SW 1271 (cell line): ENCODE data around the gene UBE2J2.

Experiments used
- DNase-seq, 2 experiments: peaks; one replicate each; lab custom pipeline; 2025; lab: John Stamatoyannopoulos, UW

UBE2J2 gene

GRCh38 chr1:1226566-1227362, 46.9 kb downstream of the UBE2J2 start:
- DNase-seq, result no peak

- no peak for DNase-seq
These were observed 47.7 kb downstream of the UBE2J2 start for GRCh38 chr1:1225913-1226312.

GRCh38 chr1:1225238-1225845, 48.3 kb downstream of the UBE2J2 start:
- DNase-seq, result no peak

GRCh38 chr1:1223891-1224290, 49.8 kb downstream of the UBE2J2 start:
- DNase-seq, result no peak

GRCh38 chr1:1223321-1223720, 50.3 kb downstream of the UBE2J2 start:
- DNase-seq, result no peak

GRCh38 chr1:1222575-1223225, 51.0 kb downstream of the UBE2J2 start:
- DNase-seq, result no peak

- DNase-seq, result no peak
These were observed 51.6 kb downstream of the UBE2J2 start for GRCh38 chr1:1221887-1222574.

GRCh38 chr1:1220197-1220596, 53.5 kb downstream of the UBE2J2 start:
- DNase-seq, result no peak

GRCh38 chr1:1219341-1219740, 54.3 kb downstream of the UBE2J2 start:
- no peak for DNase-seq

- DNase-seq, result no peak
These were observed 55.0 kb downstream of the UBE2J2 start for GRCh38 chr1:1218524-1219200.

GRCh38 chr1:1217621-1218523, 55.8 kb downstream of the UBE2J2 start:
- DNase-seq, result peak in 1 of 2 experiments; percentile 21

GRCh38 chr1:1216770-1217620, 56.7 kb downstream of the UBE2J2 start:
- no peak for DNase-seq

GRCh38 chr1:1215881-1216605, 57.6 kb downstream of the UBE2J2 start:
- DNase-seq, result no peak

- DNase-seq, result no peak
These were observed 58.5 kb downstream of the UBE2J2 start for GRCh38 chr1:1215080-1215676.

GRCh38 chr1:1213345-1214265, 60.0 kb downstream of the UBE2J2 start, which contains the start of gene TNFRSF4:
TSS of gene TNFRSF4 (minus strand) at chr1:1214153. CDS start at chr1:1214127, 26 bp downstream.
- no peak for DNase-seq

- no peak for DNase-seq
These were observed 60.8 kb downstream of the UBE2J2 start for GRCh38 chr1:1212780-1213344.
